GM12878 (cell line): ENCODE results near the gene GNG13. TPM values are rescaled to one million over a fixed set of nuclear protein-coding genes. Genes with fewer than 3 reads are reported as not detected.

Experiments
- ATAC-seq: fragments of 200-7000 bp; cut with Tn5 transposase; 3 replicates; pipeline ENCODE4 v1.9.1; 2020; ENCODE audit warnings: mild to moderate bottlenecking, moderate library complexity
- BruUV-seq: library from RNA; stranded (reverse); fragments of 400-500 nt; replicated peaks from 2 replicates; lab custom pipeline; 2021; lab: Mats Ljungman, UMichigan
- CTCF ChIA-PET: fragments of 300-600 bp; sonication (Branson Sonifier 250); formaldehyde crosslinking; extraction: SDS; loops from one replicate; lab custom pipeline; 2021; ENCODE audit warnings: inconsistent platforms; lab: Yijun Ruan, JAX
- POLR2A ChIA-PET: fragments of 350-600 bp; formaldehyde crosslinking; extraction: SDS; loops from one replicate; lab custom pipeline; 2021; ENCODE audit warnings: inconsistent platforms; lab: Charles Lee
- RAD21 ChIA-PET: fragments of 300-600 bp; sonication (Branson Sonifier 250); formaldehyde crosslinking; loops from one replicate; lab custom pipeline; 2023; ENCODE audit warnings: antibody characterized with exemption; ENCODE audit not compliant: unreplicated experiment; lab: Charles Lee
- SMC1A ChIA-PET: fragments of 300-600 bp; sonication (Branson Sonifier 250); formaldehyde crosslinking; loops from one replicate; lab custom pipeline; 2023; ENCODE audit not compliant: unreplicated experiment, uncharacterized antibody; lab: Charles Lee
- DNase-seq: peaks from one replicate; pipeline ENCODE4 v3.0.0-alpha.2; 2011; ENCODE audit warnings: low read depth, low spot score
- FAIRE-seq: peaks from 3 replicates; lab custom pipeline; 2011; peaks lifted over from hg19 to GRCh38; lab: Jason Lieb, UNC
- H2AFZ ChIP-seq: 2 replicates; pipeline ENCODE4 v1.6.0; 2011; ENCODE audit warnings: low read depth, low read length, control low read depth; ENCODE audit not compliant: control insufficient read depth
- H3K27ac ChIP-seq: 2 replicates; pipeline ENCODE4 v1.5.1; 2011; ENCODE audit warnings: control low read depth; ENCODE audit not compliant: control insufficient read depth, insufficient read depth
- H3K27me3 ChIP-seq, 2 experiments: replicated peaks in 1 of 2; 2 replicates each; pipeline versions ENCODE4 v1.6.0 to v1.6.1; 2011; ENCODE audit warnings: low read length in 1 of 2; ENCODE audit not compliant: control insufficient read depth in 2 of 2, insufficient read depth in 2 of 2
- H3K36me3 ChIP-seq, 2 experiments: 2 replicates each; pipeline ENCODE4 v1.5.1; 2011; ENCODE audit warnings: low read length in 1 of 2; ENCODE audit not compliant: control insufficient read depth in 2 of 2, insufficient read depth in 2 of 2
- H3K4me1 ChIP-seq: 2 replicates; pipeline ENCODE4 v1.6.1; 2011; ENCODE audit warnings: mild to moderate bottlenecking, low read length, moderate library complexity, mixed read lengths; ENCODE audit not compliant: control insufficient read depth, insufficient read depth
- H3K4me2 ChIP-seq: 2 replicates; pipeline ENCODE4 v1.6.0; 2011; ENCODE audit warnings: control low read depth; ENCODE audit not compliant: control insufficient read depth, insufficient read depth
- H3K4me3 ChIP-seq: fragments of 200-600 bp; sonication (generic); 2 replicates; pipeline ENCODE4 v1.5.1; 2016
- H3K79me2 ChIP-seq: 2 replicates; pipeline ENCODE4 v1.6.0; 2011; ENCODE audit warnings: low read length; ENCODE audit not compliant: control insufficient read depth, insufficient read depth
- H3K9ac ChIP-seq: 2 replicates; pipeline ENCODE4 v1.8.0; 2011; ENCODE audit warnings: low read length, control low read depth, mixed read lengths; ENCODE audit not compliant: control insufficient read depth, insufficient read depth
- H3K9me3 ChIP-seq: replicated peaks from 3 replicates; pipeline ENCODE4 v1.5.1; 2011; ENCODE audit warnings: mild to moderate bottlenecking, low read length; ENCODE audit not compliant: control insufficient read depth, insufficient read depth
- H4K20me1 ChIP-seq: 2 replicates; pipeline ENCODE4 v1.6.0; 2011; ENCODE audit not compliant: control insufficient read depth, insufficient read depth
- ATF3 ChIP-seq: IDR thresholded peaks from 2 replicates; pipeline ENCODE4 v1.6.1; 2011; ENCODE audit warnings: low read depth, mild to moderate bottlenecking, low read length, moderate library complexity, borderline replicate concordance; ENCODE audit errors: extremely low read depth
- CBX3 ChIP-seq: fragments of 200-600 bp; sonication (generic); IDR thresholded peaks from 2 replicates; pipeline ENCODE4 v1.6.1; 2016; ENCODE audit warnings: low read depth, borderline replicate concordance
- CUX1 ChIP-seq: IDR thresholded peaks from 2 replicates; pipeline ENCODE4 v1.6.1; 2012; ENCODE audit warnings: improper control_type of control experiment, low read depth, low read length; ENCODE audit not compliant: insufficient replicate concordance
- HCFC1 ChIP-seq: fragments of 150-350 bp; IDR thresholded peaks from 2 replicates; pipeline ENCODE4 v1.6.1; 2014; ENCODE audit warnings: low read length
- IRF4 ChIP-seq: IDR thresholded peaks from 2 replicates; pipeline ENCODE4 v1.6.1; 2011; ENCODE audit warnings: low read depth, low read length
- NR2C1 ChIP-seq: fragments of 450-650 bp; IDR thresholded peaks from 2 replicates; pipeline ENCODE4 v1.6.1; 2017; ENCODE audit warnings: antibody characterized with exemption, mild to moderate bottlenecking, moderate library complexity
- SIN3A ChIP-seq: IDR thresholded peaks from 2 replicates; pipeline ENCODE4 v1.6.1; 2012; ENCODE audit warnings: low read depth, low read length, improper control_type of control experiment
- WRNIP1 ChIP-seq: IDR thresholded peaks from 2 replicates; pipeline ENCODE4 v1.6.1; 2011; ENCODE audit warnings: low read depth, low read length, improper control_type of control experiment, borderline replicate concordance
- ZNF207 ChIP-seq: fragments of 450-650 bp; IDR thresholded peaks from 2 replicates; pipeline ENCODE4 v1.6.1; 2014; ENCODE audit warnings: antibody characterized with exemption, mild to moderate bottlenecking, borderline replicate concordance
- WGBS: methylation state at CpG from one replicate; pipeline ENCODE4 v1.1.6; 2016; ENCODE audit warnings: low lambda C conversion rate; ENCODE audit not compliant: insufficient replicate concordance, insufficient coverage; ENCODE audit errors: missing lambda C conversion rate; 5-methylcytosine and 5-hydroxymethylcytosine counted together
- in situ Hi-C: fragments of 300-500 bp; cut with MboI; formaldehyde crosslinking; loops from 9 replicates; pipeline ENCODE4 v1.14.3; 2018; ENCODE audit warnings: mixed read lengths
- intact Hi-C: fragments of 100-400 bp; cut with micrococcal nuclease; formaldehyde crosslinking; loops from one replicate; pipeline ENCODE4 v1.14.2; 2022; ENCODE audit not compliant: unreplicated experiment
- polyA plus RNA-seq, 11 experiments: library from polyadenylated mRNA; depleted of rRNA in 4 of 11; unstranded in 6 of 11; stranded (reverse) in 5 of 11; fragments of >200 nt; fragmentation: Nextera tagmentation in 4 of 11; fragmentation: Illumina TruSeq in 1 of 11; extraction: Ambion mirVana in 4 of 11; extraction: Trizol in 1 of 11; gene quantifications; 1 replicate in 1 of 11; 2 replicates in 10 of 11; pipeline versions ENCODE4 v1.2.1 to v1.2.3, GENCODE V29; 2011 to 2016; ENCODE audit warnings: inconsistent platforms in 2 of 11, missing spikeins in 2 of 11, low read depth in 1 of 11
- total RNA-seq, 4 experiments: library from RNA; depleted of rRNA in 3 of 4; stranded (reverse); fragments of >200 nt in 3 of 4; fragmentation: Illumina TruSeq in 1 of 4; extraction: Trizol in 1 of 4; gene quantifications; 2 replicates each; pipeline versions ENCODE4 v1.2.1 to v1.2.3, GENCODE V29; 2013 to 2021

GNG13 gene
- total and polyA plus RNA-seq, 10 of the 15 experiments (the other 5 are each of a cell fraction or from before 2014, with no cell fraction given): not detected

- 3% methylated on average over 5 of the region's 5 CpGs for WGBS
- Histone ChIP-seq H3K79me2 (no peaks in the 10 kb centered on the region), H3K4me3 (no peak overlapping the region), H3K27me3 (no peaks in the 10 kb centered on the region; a peak in 1 of 4 replicates), H4K20me1 (no peaks in the 10 kb centered on the region), H3K9me3 (no peaks in the 10 kb centered on the region; the same call in 2 of the 3 replicates), H3K9ac (no peak overlapping the region), H3K36me3 (no peaks in the 10 kb centered on the region), H3K27ac (no peak overlapping the region), H3K4me2 (no peak overlapping the region), H2AFZ (no peak overlapping the region), H3K4me1 (no peaks in the 10 kb centered on the region)
- FAIRE-seq (no peak), DNase-seq (no peak), ATAC-seq (no peak)
- in situ Hi-C loops: no loop called here
- SMC1A ChIA-PET: no interaction called here
- BruUV-seq: no TSS peak
- POLR2A ChIA-PET: no interaction called here
- RAD21 ChIA-PET: no interaction called here
- CTCF ChIA-PET: no interaction called here
- intact Hi-C loops: no loop called here
- TF ChIP-seq SIN3A (no peak), CBX3 (no peak), ZNF207 (no peak)
These were observed 44.1 kb downstream of the GNG13 start for GRCh38 chr16:756428-756827.

- ChIA-PET RAD21 (interaction anchor here (0.5 kb wide), 1 partner anchor 310 kb away, joined by 3 read pairs; no protein-coding TSS in a partner anchor), POLR2A (no interaction called here), SMC1A (no interaction called here), CTCF (no interaction called here)
- no peak for FAIRE-seq
- Histone ChIP-seq H3K79me2 (no peaks in the 10 kb centered on the region), H3K4me1 (no peaks in the 10 kb centered on the region), H3K9ac (no peak overlapping the region), H3K4me2 (no peak overlapping the region), H3K9me3 (no peaks in the 10 kb centered on the region; the same call in 2 of the 3 replicates), H3K4me3 (no peak overlapping the region), H3K36me3 (no peaks in the 10 kb centered on the region), H3K27me3 (no peaks in the 10 kb centered on the region; a peak in 2 of 4 replicates), H3K27ac (no peak overlapping the region), H2AFZ (no peak overlapping the region), H4K20me1 (no peaks in the 10 kb centered on the region)
- intact Hi-C loops (no loop called here), in situ Hi-C loops (no loop called here)
- no peak for ATAC-seq
- 10% methylated on average over 11 of the region's 11 CpGs for WGBS
- DNase-seq: no peak
- TF ChIP-seq WRNIP1 (no peak), HCFC1 (no peak), ATF3 (no peak), IRF4 (no peak), ZNF207 (no peak), NR2C1 (no peak), CUX1 (no peak)
- no TSS peak for BruUV-seq
These were observed 45.9 kb downstream of the GNG13 start for GRCh38 chr16:754656-755055.
